Measurements from ENCODE around the gene OSBPL5.

GRCh38 chr11:3186166-3186953 lies 21.2 kb upstream of the OSBPL5 start:
- no peak for TF ChIP-seq POLR2A (IDR thresholded peaks at IDR 0.05)
- TF ChIP-seq, protein P1, sequence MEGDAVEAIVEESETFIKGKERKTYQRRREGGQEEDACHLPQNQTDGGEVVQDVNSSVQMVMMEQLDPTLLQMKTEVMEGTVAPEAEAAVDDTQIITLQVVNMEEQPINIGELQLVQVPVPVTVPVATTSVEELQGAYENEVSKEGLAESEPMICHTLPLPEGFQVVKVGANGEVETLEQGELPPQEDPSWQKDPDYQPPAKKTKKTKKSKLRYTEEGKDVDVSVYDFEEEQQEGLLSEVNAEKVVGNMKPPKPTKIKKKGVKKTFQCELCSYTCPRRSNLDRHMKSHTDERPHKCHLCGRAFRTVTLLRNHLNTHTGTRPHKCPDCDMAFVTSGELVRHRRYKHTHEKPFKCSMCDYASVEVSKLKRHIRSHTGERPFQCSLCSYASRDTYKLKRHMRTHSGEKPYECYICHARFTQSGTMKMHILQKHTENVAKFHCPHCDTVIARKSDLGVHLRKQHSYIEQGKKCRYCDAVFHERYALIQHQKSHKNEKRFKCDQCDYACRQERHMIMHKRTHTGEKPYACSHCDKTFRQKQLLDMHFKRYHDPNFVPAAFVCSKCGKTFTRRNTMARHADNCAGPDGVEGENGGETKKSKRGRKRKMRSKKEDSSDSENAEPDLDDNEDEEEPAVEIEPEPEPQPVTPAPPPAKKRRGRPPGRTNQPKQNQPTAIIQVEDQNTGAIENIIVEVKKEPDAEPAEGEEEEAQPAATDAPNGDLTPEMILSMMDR (IDR thresholded peaks at IDR 0.05) = no peak

Measured in uterus (tissue), 2 donors.